SK-N-MC (cell line): ENCODE measurements around the gene ACTA1.

ENCODE experiments used
- DNase-seq: peaks from one replicate; pipeline ENCODE4 v3.0.0-alpha.2; 2011; ENCODE audit warnings: low read depth, low spot score
- H3K27ac ChIP-seq: fragments of 200-600 bp; sonication (generic); 2 replicates; pipeline ENCODE4 v1.5.1; 2016; ENCODE audit warnings: mixed run types
- H3K36me3 ChIP-seq: fragments of 200-600 bp; sonication (generic); 2 replicates; pipeline ENCODE4 v1.6.1; 2017; ENCODE audit warnings: antibody characterized with exemption, low read length, mixed read lengths; ENCODE audit not compliant: insufficient read depth
- H3K4me3 ChIP-seq: fragments of 200-600 bp; sonication (generic); 2 replicates; pipeline ENCODE4 v1.5.1; 2016
- H3K9ac ChIP-seq: fragments of 200-600 bp; sonication (generic); 2 replicates; pipeline ENCODE4 v1.8.0; 2017; ENCODE audit warnings: mixed run types, mixed read lengths; ENCODE audit not compliant: insufficient read length
- H3K9me3 ChIP-seq: fragments of 200-600 bp; sonication (generic); 2 replicates; pipeline ENCODE4 v1.6.1; 2017; ENCODE audit warnings: low read depth, mild to moderate bottlenecking, antibody characterized with exemption, low read length, moderate library complexity, mixed read lengths
- EZH2 ChIP-seq: fragments of 200-600 bp; sonication (generic); IDR thresholded peaks from one replicate; pipeline ENCODE4 v1.6.1; 2017; ENCODE audit warnings: antibody characterized with exemption
- FOXP2 ChIP-seq: optimal IDR thresholded peaks from 2 replicates; pipeline ENCODE3; 2011; ENCODE audit warnings: mild to moderate bottlenecking, moderate library complexity; ENCODE audit not compliant: insufficient read depth; ENCODE audit errors: extremely low read length, control extremely low read depth
- POLR2AphosphoS5 ChIP-seq: IDR thresholded peaks from 2 replicates; pipeline ENCODE4 v1.6.1; 2012; ENCODE audit warnings: mild to moderate bottlenecking, low read depth, low read length, borderline replicate concordance

ACTA1 gene

DNA sequence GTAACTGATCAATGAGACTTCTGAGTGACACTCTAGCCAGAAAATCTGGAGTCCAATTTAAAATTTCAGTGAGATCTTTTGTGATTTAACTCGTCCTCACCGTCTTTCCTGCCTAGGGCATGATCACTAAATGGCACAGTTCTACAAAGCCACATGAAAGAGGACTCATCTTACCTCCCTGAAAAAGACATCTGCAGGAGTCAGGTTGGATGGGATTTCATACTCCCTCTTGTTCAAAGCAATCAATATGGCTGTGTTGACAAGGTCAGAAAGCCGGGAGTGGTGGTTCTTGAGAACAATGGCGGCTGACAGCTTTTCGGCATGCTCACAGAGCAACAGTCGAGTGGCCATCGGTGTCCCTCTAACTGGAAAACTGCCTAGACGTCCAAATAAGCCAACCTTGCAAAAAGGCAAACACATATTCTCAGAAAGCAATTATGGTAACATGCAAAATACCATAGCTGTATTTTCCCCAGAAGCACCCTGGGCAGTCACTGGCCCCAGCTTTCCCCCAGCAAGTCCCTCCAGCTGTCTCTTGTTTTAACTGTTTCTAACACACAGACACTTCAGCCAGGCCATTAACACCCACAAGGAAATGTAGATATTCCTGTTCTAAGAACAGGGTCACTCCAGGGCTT is 36.6 kb upstream of the ACTA1 start:
- no peaks in the 10 kb centered on the region for H3K9me3 ChIP-seq
- H3K27ac ChIP-seq: no peak overlapping the region
- no peak for DNase-seq
- TF ChIP-seq FOXP2 (no peak), POLR2AphosphoS5 (no peak), EZH2 (no peak)
- H3K4me3 ChIP-seq: no peak overlapping the region
- H3K9ac ChIP-seq: no peak overlapping the region
- H3K36me3 ChIP-seq: peaks cover 61% of the 10 kb centered on the region

- H3K9me3 ChIP-seq: no peaks in the 10 kb centered on the region
- no peak overlapping the region for H3K27ac ChIP-seq
- no peak overlapping the region for H3K4me3 ChIP-seq
- no peak for DNase-seq
- no peak for TF ChIP-seq EZH2
- TF ChIP-seq POLR2AphosphoS5: no peak
- no peak for TF ChIP-seq FOXP2
- no peak overlapping the region for H3K9ac ChIP-seq
- H3K36me3 ChIP-seq: peaks cover 78% of the 10 kb centered on the region
These were observed 33.0 kb upstream of the ACTA1 start for GRCh38 chr1:229466887-229467286.

DNA sequence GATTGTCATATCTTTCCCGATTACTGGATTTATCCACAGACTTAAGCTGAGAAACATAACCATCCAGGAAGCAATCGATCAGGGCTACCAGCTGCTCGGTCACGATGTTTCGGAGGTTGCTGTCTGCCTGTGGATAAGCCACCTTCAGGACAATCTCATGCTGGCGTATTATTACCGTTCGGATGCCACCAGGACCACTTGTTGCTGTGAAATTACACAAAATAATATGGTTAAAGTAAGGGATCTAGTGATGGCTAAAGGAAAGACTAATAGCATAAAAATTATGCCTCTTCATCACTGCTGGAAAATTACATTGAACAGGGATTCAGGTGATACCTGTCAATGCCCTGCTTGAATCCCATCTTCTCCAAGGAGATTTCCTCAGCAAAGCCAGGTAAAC is 30.8 kb upstream of the ACTA1 start:
- Histone ChIP-seq H3K9me3 (no peaks in the 10 kb centered on the region), H3K27ac (no peak overlapping the region), H3K4me3 (no peak overlapping the region), H3K9ac (no peak overlapping the region), H3K36me3 (peaks cover 86% of the 10 kb centered on the region)
- TF ChIP-seq EZH2 (no peak), POLR2AphosphoS5 (no peak), FOXP2 (no peak)
- DNase-seq: no peak

GRCh38 chr1:229461032-229461668 is 27.3 kb upstream of the ACTA1 start:
- H3K36me3 ChIP-seq: peaks cover 82% of the 10 kb centered on the region

GRCh38 chr1:229459815-229460214 is 25.9 kb upstream of the ACTA1 start:
- H3K27ac ChIP-seq: no peak overlapping the region

More at GRCh38 chr1:229461032-229461668, 27.3 kb upstream of the ACTA1 start:
- H3K9me3 ChIP-seq: no peaks in the 10 kb centered on the region
- DNase-seq: no peak
- H3K4me3 ChIP-seq: no peak overlapping the region
- no peak overlapping the region for H3K9ac ChIP-seq
- TF ChIP-seq EZH2 (no peak), POLR2AphosphoS5 (no peak), FOXP2 (no peak)
- H3K27ac ChIP-seq: no peak overlapping the region

GRCh38 chr1:229457436-229457835 is 23.5 kb upstream of the ACTA1 start:
- Histone ChIP-seq H3K9me3 (no peaks in the 10 kb centered on the region), H3K27ac (no peak overlapping the region), H3K36me3 (peaks cover 67% of the 10 kb centered on the region), H3K9ac (no peak overlapping the region), H3K4me3 (no peak overlapping the region)
- no peak for TF ChIP-seq FOXP2
- TF ChIP-seq EZH2: no peak
- no peak for TF ChIP-seq POLR2AphosphoS5
- DNase-seq: no peak

More at GRCh38 chr1:229459815-229460214, 25.9 kb upstream of the ACTA1 start:
- Histone ChIP-seq H3K36me3 (peaks cover 78% of the 10 kb centered on the region), H3K4me3 (no peak overlapping the region), H3K9ac (no peak overlapping the region), H3K9me3 (no peaks in the 10 kb centered on the region)
- DNase-seq: no peak
- TF ChIP-seq POLR2AphosphoS5 (no peak), EZH2 (no peak), FOXP2 (no peak)

GRCh38 chr1:229456016-229456415 is 22.1 kb upstream of the ACTA1 start:
- Histone ChIP-seq H3K9ac (no peak overlapping the region), H3K4me3 (no peak overlapping the region), H3K27ac (no peak overlapping the region), H3K36me3 (peaks cover 67% of the 10 kb centered on the region), H3K9me3 (no peaks in the 10 kb centered on the region)
- TF ChIP-seq POLR2AphosphoS5: no peak
- no peak for TF ChIP-seq EZH2
- no peak for TF ChIP-seq FOXP2
- DNase-seq: no peak

- H3K9ac ChIP-seq: no peak overlapping the region
- TF ChIP-seq FOXP2 (no peak), POLR2AphosphoS5 (no peak), EZH2 (no peak)
- no peak overlapping the region for H3K4me3 ChIP-seq
- H3K9me3 ChIP-seq: no peaks in the 10 kb centered on the region
- DNase-seq: no peak
- peaks cover 56% of the 10 kb centered on the region for H3K36me3 ChIP-seq
- H3K27ac ChIP-seq: no peak overlapping the region
These were observed 20.2 kb upstream of the ACTA1 start for GRCh38 chr1:229454056-229454455.
